Measurements from ENCODE around the gene ARHGAP15.

Gene ARHGAP15

DNA sequence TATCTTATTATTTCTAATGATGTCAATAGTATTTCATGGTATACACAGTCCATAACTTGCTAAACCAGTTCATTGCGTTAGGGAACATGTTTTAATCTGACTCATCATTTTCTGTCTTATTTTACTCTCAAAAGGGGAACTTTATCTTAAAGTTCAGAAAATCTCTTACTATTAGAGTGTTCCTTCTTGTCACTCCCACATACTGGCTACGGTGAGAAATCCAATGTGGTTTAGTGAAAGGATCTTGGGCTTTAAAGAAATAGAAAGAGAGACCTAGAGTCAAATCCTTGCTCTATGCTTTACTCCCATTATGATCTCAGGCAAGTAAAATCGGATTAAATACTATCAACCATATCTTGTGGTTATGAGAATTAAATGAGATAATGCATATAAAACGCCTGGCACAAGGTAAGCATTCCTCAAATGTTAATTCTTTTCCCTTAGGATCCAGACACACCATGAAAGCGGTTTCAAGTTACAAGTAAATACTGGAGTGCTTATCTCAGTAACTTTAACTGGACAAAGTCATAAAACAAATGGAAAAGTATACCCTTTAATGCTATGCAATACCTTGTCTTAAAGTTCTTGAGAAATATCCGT lies 576.0 kb downstream of the ARHGAP15 start:
- DNase-seq (ENCODE audit: low read depth in 2 of 2, low spot score in 1 of 2), result no peak

DNA sequence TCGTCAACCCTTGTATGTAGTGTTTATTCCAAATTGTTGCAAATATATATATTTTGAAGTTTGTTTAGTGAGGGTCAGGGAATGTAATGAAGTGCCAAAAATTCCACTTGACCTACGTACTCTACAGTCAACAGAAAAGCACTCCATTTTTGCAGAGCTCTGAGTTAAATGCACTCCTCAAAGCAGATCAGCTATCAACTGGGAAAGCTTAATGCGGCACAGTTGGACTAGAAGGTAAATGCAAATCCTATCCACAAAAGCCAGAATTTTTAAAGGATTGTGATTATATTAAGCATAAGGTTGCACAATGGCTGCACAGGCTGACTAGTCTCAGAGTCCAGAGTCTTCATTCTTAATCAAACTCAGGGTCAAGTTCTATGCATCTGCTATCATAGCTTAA lies 577.1 kb downstream of the ARHGAP15 start:
- DNase-seq (ENCODE audit: low read depth in 2 of 2, low spot score in 1 of 2), result no peak

DNA sequence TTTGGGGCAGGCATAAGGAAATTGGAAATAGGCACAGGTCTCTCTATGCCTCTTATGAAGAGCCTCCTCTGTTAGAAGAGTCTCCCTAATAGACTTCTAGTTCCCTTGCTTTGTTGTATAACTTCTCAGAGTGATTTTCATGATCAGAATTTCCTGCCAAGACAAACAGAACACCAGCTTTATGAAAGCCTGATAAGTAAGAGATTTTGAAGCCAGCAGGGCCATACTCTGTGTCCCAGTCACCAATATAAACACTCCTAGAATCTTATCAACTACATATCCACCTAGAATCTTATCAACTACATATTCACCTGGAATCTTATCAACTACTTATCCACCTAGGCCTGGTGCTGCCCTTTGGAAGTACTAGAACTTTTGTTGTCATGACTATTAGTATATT lies 579.5 kb downstream of the ARHGAP15 start:
- DNase-seq (ENCODE audit: low read depth in 2 of 2, low spot score in 1 of 2), result no peak

DNA sequence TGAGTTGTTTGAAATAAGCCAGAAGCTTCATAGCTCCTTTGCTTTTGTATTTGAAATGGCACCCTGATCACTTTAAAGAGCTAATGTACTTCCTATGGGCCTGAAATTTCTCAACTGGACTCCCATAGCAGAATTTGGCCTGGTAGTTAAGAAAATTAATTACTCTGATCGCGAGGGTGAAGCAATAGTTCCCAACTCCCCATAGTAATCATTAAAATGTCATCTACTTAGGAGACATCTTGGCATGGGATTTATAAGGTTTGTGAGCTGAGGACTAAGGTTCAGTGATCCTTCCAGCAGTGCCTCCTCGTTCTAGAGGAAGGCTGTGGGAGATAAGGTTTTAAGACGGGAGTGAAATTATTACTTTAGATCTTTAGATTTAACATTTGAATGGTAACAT lies 581.0 kb downstream of the ARHGAP15 start:
- no peak for DNase-seq (ENCODE audit: low read depth in 2 of 2, low spot score in 1 of 2)

DNA sequence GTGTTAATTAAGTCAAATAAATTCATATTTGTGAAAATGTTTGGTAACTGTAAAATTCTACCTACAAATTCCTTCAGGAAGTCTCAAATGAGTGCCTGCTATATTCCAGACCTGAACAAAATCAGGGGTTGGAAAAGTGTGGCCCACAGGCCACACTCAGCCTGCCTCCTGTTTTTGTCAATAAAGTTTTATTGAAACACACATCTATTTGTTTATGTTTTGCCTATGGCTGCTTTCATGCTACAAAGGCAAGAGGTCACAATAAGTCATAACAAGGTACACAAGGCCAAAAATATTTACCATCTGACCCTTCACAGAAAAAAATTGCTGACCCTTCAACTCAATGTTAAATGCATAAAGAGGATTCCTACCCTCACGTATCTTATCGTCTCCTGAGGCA lies 581.7 kb downstream of the ARHGAP15 start:
- no peak for DNase-seq (ENCODE audit: low read depth in 2 of 2, low spot score in 1 of 2)

DNA sequence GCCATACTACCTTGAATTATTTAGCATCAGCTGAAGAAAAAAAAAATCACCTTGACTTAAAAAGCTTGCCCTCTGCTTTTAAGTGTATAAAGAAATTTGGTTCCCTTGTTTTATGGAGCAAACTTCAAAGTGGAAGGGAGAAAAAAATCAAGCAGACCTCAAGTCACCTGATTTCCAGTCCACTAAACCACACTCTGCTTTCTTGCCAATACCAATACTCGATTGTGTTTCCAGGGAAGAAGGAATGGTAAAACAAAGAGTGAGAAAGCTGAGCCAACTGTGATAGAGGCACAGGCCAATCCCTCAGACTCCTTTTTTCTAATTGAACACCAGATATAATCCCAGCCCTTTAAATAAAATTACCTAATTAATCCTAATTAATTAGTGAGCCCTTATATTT lies 587.3 kb downstream of the ARHGAP15 start:
- DNase-seq (ENCODE audit: low read depth in 2 of 2, low spot score in 1 of 2), result no peak

DNA sequence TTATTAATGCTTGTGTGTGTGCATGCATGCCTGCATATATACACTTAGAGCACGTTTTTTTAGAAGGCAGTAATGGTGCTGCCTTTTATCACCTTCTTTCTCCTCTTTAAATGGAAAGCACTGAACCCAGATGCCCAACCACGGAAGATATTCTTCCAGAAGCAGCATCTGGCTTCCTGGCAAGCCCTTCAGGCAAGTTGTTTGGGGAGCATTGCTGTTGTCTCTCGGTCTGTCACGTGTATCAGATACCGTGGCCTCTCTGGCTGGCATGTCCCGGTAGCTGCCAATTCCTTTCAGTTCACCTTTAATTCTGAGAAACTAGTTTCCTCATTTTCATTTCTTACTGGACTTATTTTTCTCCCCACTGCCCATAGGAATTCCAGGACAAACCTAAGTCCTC lies 587.8 kb downstream of the ARHGAP15 start:
- no peak for DNase-seq (ENCODE audit: low read depth in 2 of 2, low spot score in 1 of 2)

DNA sequence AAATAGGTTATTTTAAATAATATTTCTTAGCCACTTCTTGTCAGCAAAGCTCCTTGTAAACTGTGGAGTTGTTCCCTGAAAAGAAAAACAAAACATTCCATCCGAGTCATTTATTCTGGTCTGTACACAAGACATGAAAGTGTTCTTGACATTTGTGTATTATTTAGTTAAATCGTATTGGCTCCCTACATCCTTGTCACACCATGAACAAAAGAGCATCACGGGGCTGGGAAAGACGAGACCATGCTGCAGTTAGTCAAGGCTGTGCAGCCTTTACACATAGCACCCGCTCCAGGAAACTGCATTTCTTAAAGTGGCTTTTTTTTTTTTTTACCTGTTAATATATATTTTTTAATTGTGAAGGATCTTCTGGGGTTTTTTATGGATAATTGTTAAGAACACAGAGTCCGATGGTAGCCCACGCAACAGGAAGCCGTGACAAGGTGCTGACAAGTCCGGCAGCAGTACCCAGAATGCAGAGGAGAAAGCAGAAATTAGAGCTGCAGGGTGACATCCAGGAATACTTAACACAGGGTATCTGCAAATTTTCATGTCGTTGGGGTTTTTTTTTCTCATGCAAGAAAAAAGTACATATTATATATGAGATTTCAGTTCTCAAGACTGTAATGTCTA lies 588.4 kb downstream of the ARHGAP15 start:
- no peak for DNase-seq (ENCODE audit: low read depth in 2 of 2, low spot score in 1 of 2)

DNA sequence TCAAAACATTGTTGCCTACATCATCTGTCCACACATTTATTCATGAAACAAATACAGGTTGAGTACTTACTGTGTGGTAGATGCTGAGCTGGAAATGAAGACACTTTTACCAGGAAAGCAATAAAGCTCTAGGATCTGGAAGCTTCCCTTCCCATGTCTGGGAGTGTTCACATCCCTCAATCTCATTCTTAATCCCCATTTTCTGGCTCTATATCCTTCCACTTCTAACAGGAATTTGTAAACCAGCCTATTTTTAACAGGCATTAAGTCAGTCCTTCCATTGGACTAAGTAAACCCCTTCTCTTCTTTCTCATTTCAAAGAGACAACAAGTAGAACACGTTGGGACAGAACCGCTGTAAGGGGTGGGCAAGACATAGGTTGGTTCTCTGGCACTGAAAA lies 589.5 kb downstream of the ARHGAP15 start:
- DNase-seq (ENCODE audit: low read depth in 2 of 2, low spot score in 1 of 2), result no peak

DNA sequence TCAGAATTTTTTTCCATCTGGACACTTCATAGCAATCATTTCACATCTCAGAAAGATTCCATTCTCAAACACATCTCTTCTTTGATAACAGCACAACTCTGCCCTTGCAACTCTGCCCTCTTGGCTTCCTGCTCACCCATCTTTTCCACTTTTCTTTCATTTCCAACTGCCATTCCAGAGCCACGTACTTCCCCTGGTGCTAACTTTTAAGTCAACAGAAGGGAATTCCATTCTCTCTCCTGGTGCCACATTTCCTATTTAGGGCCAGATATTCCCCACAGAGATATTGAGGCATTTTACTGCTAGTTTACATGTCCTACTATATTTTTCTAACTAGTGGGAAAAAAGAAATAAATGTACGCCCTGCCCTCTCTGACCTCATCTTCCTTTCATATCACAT lies 590.2 kb downstream of the ARHGAP15 start:
- DNase-seq (ENCODE audit: low read depth in 2 of 2, low spot score in 1 of 2), result no peak

DNA sequence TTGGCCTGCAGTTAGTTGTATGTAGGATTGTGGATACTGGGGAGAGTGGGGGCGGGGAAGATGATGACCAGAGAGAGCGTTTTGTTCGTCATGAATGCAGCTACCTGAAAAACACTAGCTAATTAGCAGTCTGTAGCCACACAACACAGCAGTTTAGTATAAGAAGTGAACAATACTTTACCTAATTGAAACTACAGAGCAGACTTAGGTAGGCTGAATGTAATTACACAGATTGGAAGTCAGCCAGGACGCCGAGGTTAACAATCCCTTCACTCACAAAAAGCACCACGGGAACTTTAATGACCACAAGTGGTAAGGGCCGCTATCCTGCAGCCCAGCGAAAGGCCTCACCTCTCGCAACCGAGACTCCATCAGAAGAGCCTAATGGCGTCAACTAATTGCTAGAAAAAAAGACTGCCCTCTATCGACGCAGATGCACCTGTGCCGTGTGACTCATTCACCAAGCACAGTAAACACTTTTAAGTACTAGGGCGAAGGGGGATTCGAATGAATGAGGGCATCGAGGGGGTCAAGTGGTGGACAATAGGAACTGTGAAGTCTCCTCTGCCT lies 591.0 kb downstream of the ARHGAP15 start:
- no peak for DNase-seq (ENCODE audit: low read depth in 2 of 2, low spot score in 1 of 2)

DNA sequence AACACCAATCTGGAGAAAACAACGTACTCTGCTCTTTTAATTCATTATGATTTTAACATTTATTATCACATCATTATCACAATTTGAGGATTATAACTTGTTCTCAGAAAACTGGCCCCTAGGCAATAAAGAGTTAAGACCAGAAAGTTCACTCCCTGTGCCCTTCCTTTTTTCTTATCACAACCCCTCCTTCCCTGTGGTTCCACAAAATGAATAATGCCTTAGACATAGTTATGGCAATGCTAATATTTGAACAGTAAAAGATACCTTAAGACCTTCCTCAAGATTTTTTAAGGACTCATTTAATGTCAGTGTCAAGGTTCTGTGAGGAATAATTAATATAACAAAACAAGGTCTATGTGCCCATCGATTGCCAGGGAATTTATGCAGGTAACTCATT lies 596.2 kb downstream of the ARHGAP15 start:
- DNase-seq (ENCODE audit: low read depth in 2 of 2, low spot score in 1 of 2), result no peak

DNA sequence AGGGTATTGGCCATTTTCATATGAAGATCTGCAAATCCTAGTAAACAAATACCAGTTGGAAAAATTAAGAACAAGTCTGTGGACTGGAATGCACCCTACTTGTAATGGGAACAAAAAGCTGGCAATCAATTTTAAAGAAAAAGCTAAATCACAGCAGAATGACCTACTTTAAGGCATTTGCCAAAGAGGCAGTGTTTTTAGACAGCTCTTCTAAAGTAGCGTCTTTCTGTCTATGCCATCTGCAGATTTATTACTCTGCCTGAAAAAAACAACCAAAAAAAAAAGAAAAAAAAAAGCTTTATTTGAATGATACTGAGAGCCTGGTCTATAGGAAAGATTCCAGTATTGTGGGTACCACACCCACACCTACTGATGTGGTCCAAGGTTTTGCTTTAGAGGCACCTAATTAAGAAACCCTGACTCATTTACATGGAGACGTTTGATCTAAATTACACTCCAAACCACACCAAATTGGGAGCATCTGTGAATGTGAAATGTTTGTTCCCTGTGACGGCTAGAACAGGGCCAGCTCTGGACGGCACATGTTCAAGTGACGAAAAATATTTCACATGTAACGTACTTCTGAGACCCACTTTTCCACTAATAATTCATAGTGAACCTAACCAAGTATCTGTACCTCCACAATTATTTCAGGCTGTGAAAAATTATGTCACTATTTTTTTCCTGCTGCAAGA lies 597.1 kb downstream of the ARHGAP15 start:
- DNase-seq (ENCODE audit: low read depth in 2 of 2, low spot score in 1 of 2), result no peak

DNA sequence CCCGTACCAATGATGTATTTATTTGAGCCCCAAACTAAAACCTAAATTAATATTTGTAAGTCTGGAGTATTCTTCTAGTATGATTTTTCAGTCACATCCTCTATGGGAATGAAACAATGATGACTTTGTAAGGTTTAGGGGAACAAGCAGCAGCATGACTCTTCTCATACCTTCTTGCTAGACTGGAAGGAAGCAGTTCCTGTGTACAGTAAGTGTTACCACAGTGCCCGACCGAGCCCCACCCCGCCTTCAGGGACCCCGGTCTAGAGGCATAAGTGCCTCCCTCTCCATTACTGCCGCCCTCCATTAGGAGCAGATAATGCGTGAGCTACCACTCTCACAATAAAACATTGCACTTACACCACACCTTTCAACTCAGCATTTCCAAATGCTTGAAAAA lies 599.3 kb downstream of the ARHGAP15 start:
- no peak for DNase-seq (ENCODE audit: low read depth in 2 of 2, low spot score in 1 of 2)

DNA sequence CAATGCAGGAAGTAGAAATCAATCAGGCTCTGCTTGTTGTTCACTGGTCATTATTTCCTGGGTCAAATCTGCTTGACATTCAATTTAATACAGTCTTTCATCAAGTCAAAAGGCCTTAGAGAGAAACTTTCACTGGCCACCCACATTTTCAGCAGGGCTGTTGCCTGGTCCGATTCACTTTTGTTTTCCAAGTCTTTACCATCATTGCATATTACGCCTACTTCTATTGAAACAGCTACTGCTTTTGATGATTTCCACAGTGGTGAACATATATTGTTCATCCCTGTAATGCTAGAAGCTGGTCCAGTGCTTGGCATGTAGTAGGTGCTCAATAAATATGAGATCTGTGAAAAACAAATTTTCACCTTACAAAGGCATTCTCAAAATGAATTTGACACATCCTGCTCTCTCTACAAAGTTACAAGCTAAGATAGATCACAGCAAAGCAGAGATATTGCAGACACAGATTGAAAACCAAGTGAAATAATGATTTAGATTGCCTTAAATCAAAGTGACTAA lies 600.1 kb downstream of the ARHGAP15 start:
- no peak for DNase-seq (ENCODE audit: low read depth in 2 of 2, low spot score in 1 of 2)

DNA sequence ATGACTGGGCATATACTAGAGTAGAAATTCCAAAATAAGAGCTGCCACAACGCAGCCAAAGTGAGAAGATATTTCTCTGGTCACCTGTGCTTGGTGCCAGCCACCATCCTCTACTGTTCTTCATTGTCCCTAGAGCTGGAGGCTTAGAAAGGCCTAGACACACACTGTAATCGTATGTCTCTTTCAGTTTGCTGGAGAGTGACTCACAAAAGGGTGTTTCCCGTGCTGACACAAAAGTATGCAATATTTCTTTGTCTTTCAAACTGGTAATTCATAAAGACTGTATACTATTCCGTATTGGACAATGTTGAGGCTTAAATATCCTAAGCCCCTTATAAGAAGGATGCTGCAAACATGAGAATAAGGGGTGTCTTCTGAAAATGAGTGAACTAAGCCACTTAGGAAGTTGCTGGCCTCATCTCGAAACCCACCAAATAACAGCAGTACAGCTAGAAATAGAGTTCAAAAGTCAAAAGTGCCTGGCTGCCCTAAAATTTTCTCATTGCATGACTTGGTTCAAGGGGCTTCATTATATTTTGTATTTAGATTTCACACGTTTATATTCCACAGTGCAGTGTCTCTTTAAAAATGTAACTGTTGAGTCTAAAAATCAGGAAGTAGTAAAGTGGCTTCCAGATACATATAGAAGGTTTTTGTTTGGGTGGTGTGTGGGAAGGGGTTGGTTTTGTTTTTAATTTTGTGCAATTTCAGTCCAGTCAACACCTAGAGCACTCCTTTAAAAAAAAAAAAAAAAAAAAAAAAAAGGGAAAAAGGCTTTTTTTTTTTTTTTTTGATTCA lies 601.1 kb downstream of the ARHGAP15 start:
- no peak for DNase-seq (ENCODE audit: low read depth in 2 of 2, low spot score in 1 of 2)

DNA sequence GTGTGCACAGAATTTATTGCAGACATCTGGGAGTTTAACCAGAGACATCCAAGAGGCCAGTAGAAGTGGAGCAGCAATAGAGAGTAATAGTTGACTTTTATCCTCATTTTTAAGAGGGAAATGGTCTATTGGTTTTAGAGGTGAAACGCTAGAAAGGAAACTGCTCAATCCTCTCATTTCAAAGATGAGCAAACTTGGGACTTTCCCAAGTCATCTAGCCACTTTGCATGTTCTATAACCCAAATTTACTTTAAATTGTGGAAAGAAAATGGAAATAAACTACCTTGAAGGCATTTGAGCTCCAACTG lies 601.7 kb downstream of the ARHGAP15 start:
- DNase-seq (ENCODE audit: low read depth in 2 of 2, low spot score in 1 of 2), result no peak

DNA sequence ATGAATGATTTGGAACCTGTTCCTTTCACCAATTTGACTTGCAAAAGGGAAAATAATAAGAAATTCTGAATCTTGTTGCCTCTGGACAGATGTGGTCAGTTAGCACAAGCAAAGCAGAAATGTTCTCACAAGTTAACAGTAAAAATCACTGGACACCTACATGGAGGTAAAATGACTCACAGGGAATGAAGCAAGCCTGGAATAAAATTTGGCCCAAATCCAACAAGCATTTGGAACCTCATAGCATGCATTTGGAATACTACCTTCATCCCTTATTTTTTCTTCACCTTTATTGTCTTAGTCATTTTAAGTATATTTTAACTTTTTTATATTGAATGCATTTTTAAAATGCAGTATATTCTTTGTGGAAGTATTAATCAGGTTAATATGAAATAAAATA lies 602.9 kb downstream of the ARHGAP15 start:
- no peak for DNase-seq (ENCODE audit: low read depth in 2 of 2, low spot score in 1 of 2)

DNA sequence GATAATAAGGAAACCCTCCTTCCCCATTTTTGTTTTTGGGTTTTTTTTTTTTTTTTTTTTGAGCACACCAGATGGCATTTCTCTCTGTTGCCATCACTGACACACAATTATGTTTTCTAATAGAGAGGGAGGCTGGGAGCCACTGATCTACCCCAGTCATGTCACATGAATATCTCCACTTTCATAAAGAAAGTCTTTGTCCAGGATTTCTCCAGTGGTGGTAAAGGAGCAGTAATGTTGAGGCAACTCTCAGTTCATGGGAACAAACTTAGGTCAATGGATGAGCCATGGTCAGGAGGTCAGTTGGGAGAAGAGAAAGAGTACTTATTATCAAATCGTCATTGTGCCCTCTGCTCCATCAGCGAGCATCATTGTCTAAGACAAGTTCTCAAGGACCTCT lies 603.7 kb downstream of the ARHGAP15 start:
- DNase-seq (ENCODE audit: low read depth in 2 of 2, low spot score in 1 of 2), result no peak

DNA sequence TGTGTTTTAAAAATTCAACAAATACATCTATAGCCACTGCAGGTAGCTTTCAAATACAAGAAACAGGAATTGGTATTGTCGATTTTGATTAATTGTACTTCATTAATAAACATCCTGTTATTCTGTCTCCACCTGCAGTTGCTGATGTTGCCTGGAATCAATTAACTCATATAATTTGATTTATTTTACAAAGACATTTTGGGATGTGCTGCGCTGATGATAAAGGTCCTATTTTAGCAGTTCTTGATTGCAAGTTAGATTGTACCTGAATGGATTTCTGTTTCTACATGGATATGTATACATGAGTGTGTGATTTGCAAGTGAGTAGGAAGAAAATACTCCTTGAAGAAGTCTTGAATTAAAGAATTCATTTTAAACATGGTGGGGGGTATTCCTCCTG lies 605.3 kb downstream of the ARHGAP15 start:
- DNase-seq (ENCODE audit: low read depth in 2 of 2, low spot score in 1 of 2), result no peak

DNA sequence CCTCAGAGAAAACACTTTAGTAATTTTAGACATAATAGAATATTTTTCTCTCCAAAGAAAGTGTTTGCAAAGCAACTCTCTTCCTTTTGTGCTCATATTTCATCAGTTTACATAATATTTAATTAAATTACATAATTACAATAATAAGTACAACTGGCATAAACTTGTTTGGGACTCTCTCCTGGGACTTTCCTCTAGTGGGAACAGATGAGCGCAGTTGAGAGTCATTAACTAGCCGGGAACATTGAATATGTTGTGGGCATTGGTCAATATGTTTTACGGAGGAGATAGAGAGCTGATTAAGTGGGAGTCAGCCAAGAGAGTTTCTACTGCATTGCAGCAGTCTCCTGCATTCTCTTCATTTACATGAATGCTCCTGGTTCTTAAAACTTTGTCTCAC lies 607.7 kb downstream of the ARHGAP15 start:
- DNase-seq (ENCODE audit: low read depth in 2 of 2, low spot score in 1 of 2), result no peak

DNA sequence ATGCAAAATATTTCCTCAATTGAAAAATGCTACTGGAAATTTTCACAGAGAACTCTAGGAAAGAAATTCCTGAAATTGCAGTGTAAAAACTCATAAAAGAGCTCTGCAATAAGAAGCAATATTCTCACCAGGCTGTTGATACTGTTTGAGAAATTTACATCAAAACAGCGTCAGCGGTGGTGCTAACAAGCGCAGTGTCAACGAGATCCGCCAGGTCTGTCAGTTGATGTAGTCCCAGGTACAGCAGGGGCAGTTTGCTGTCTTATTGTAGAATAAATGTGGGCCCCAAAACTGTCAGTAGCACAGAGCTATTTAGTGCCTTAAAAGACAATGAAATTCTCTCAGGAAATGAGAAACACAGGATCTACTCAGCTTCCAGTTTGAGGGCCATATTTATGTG lies 611.2 kb downstream of the ARHGAP15 start:
- DNase-seq (ENCODE audit: low read depth in 2 of 2, low spot score in 1 of 2), result no peak

All from stimulated activated CD8-positive, alpha-beta memory T cell treated with anti-CD3 and anti-CD28 coated beads, Interleukin-4, amount 100 ng/mL, for 4 hours (primary cell).